ENCODE measurements around the gene NKIRAS2.

GRCh38 chr17:42027590-42027889 is 7.7 kb downstream of the NKIRAS2 start:
- TF ChIP-seq, protein P1, sequence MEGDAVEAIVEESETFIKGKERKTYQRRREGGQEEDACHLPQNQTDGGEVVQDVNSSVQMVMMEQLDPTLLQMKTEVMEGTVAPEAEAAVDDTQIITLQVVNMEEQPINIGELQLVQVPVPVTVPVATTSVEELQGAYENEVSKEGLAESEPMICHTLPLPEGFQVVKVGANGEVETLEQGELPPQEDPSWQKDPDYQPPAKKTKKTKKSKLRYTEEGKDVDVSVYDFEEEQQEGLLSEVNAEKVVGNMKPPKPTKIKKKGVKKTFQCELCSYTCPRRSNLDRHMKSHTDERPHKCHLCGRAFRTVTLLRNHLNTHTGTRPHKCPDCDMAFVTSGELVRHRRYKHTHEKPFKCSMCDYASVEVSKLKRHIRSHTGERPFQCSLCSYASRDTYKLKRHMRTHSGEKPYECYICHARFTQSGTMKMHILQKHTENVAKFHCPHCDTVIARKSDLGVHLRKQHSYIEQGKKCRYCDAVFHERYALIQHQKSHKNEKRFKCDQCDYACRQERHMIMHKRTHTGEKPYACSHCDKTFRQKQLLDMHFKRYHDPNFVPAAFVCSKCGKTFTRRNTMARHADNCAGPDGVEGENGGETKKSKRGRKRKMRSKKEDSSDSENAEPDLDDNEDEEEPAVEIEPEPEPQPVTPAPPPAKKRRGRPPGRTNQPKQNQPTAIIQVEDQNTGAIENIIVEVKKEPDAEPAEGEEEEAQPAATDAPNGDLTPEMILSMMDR (IDR thresholded peaks at IDR 0.05; ENCODE audit: poor library complexity, severe bottlenecking) = no peak
- TF ChIP-seq SMC3 (conservative IDR thresholded peaks at IDR 0.05; ENCODE audit: poor library complexity) = no peak

Measured in neural cell (in vitro differentiated cells).